ENCODE results near the gene BEND2. TPM values are rescaled to one million over a fixed set of nuclear protein-coding genes. Genes with fewer than 3 reads are reported as not detected.

Gene BEND2
- total RNA-seq (2021; fragmentation: NEBNext Ultra II Directional; extraction: Animal tissue kit (Norgen Biotek cat#: 25700)) (not detected in 2 replicates), polyA plus RNA-seq (2011; rRNA removed) (not detected in 2 replicates), polyA minus RNA-seq (2011; rRNA and poly(A)+ RNA removed) (not detected in 2 replicates)
- not detected for polyA plus RNA-seq (2011; cell fraction: cytosol; rRNA removed)
- polyA plus RNA-seq (2011; cell fraction: nucleus; rRNA removed) = not detected
- not detected in 4 replicates for polyA plus RNA-seq (2012, experiment 1 of 2)
- polyA plus RNA-seq (2012, experiment 2 of 2) = not detected
- not detected for polyA plus RNA-seq (2013, experiment 1 of 2)
- not detected for polyA plus RNA-seq (2013, experiment 2 of 2)
- not detected for polyA minus RNA-seq (2011; cell fraction: cytosol; rRNA and poly(A)+ RNA removed)
- not detected for polyA minus RNA-seq (2011; cell fraction: nucleus; rRNA and poly(A)+ RNA removed)
- long read RNA-seq, experiment 1 = 0 reads
- long read RNA-seq, experiment 2 = 0 reads

GRCh38 chrX:18220786-18221185, at the start of gene BEND2:
Gene BEND2, minus strand, starts transcription at chrX:18220886. Its CDS starts 136 bp downstream, at chrX:18220750.
- FAIRE-seq (no peak), DNase-seq (ENCODE audit: low read depth in 1 of 2, low spot score in 2 of 2) (no peak)
- no peak within 1 kb of the TSS for H2AFZ ChIP-seq (ENCODE audit: low read length)
- H3K36me3 ChIP-seq (ENCODE audit: control insufficient read depth in 2 of 4, insufficient read depth in 4 of 4, low read length in 3 of 4) = no peaks in the 10 kb centered on the region
- no peak within 1 kb of the TSS for H3K4me2 ChIP-seq (ENCODE audit: insufficient read depth in 1 of 2, low read depth in 2 of 2, low read length in 2 of 2)
- no peak within 1 kb of the TSS for H2BK20ac ChIP-seq (ENCODE audit: low read length)
- no peaks in the 10 kb centered on the region for H4K20me1 ChIP-seq (replicated peaks in 1 of 2; ENCODE audit: control insufficient read depth in 1 of 2, insufficient read depth in 2 of 2, low read length in 2 of 2)
- no peaks in the 10 kb centered on the region for H3K23me2 ChIP-seq (ENCODE audit: low read depth, low read length)
- no peak within 1 kb of the TSS for H2BK5ac ChIP-seq (ENCODE audit: low read depth, low read length)
- WGBS, 2 experiments (ENCODE audit: extremely low coverage in 1 of 2, insufficient coverage in 1 of 2, insufficient read length in 1 of 2, insufficient replicate concordance in 2 of 2, low coverage in 1 of 2, low lambda C conversion rate in 2 of 2, missing lambda C conversion rate in 1 of 2) = 96% methylated on average over 11 of the region's 19 CpGs; no CpG with 5 or more reads in 1 of the 2 experiments
- H3K4me1 ChIP-seq (replicated peaks in 1 of 4; ENCODE audit: control insufficient read depth in 3 of 4, insufficient read depth in 4 of 4, low read length in 3 of 4) = no peaks in the 10 kb centered on the region
- H3K14ac ChIP-seq (ENCODE audit: insufficient read length) = no peak within 1 kb of the TSS
- H3K4me3 ChIP-seq (ENCODE audit: extremely low read depth in 1 of 4, insufficient read depth in 2 of 4, low read depth in 3 of 4, low read length in 4 of 4) = no peak within 1 kb of the TSS
- H3K4ac ChIP-seq (replicated peaks; ENCODE audit: insufficient read length, low read depth, low read length) = no peak within 1 kb of the TSS
- TF ChIP-seq PHF8 (conservative IDR thresholded peaks at IDR 0.05; ENCODE audit: low read depth, low read length) (no peak), SRF (IDR thresholded peaks at IDR 0.05; ENCODE audit: low read depth, low read length) (no peak), TAF1 (IDR thresholded peaks at IDR 0.05; ENCODE audit: low read depth, low read length) (no peak), GTF2F1 (IDR thresholded peaks at IDR 0.05; ENCODE audit: borderline replicate concordance, low read depth, low read length) (no peak), SP4 (IDR thresholded peaks at IDR 0.05; ENCODE audit: low read length) (no peak)
- H4K5ac ChIP-seq (ENCODE audit: insufficient read length, low read depth, low read length) = no peak within 1 kb of the TSS
- no peak within 1 kb of the TSS for H2AK5ac ChIP-seq (ENCODE audit: low read depth, low read length)
- H3K9me3 ChIP-seq (ENCODE audit: insufficient read depth in 2 of 2, low read depth in 1 of 2, low read length in 1 of 2) = peaks cover 0 to 4% of the 10 kb centered on the region in 2 experiments; a peak in 1 of 4 replicates
- no peaks in the 10 kb centered on the region for H3K27me3 ChIP-seq (replicated peaks in 1 of 4; ENCODE audit: control insufficient read depth in 3 of 4, extremely low read depth in 1 of 4, insufficient read depth in 3 of 4, low read length in 3 of 4)
- POLR2A ChIA-PET (ENCODE audit: partially characterized antibody) = no interaction called here
- no peak within 1 kb of the TSS for H2BK12ac ChIP-seq (ENCODE audit: low read depth, low read length)
- H3K56ac ChIP-seq (replicated peaks; ENCODE audit: insufficient read length, low read depth, low read length) = no peak within 1 kb of the TSS
- no peak within 1 kb of the TSS for H3K27ac ChIP-seq (ENCODE audit: low read depth, low read length)
- no peak within 1 kb of the TSS for H3K18ac ChIP-seq (ENCODE audit: extremely low read depth, low read length)
- no peak within 1 kb of the TSS for H3K23ac ChIP-seq (ENCODE audit: insufficient read length)
- no peak within 1 kb of the TSS for H3K9ac ChIP-seq (replicated peaks in 1 of 4; ENCODE audit: extremely low read depth in 1 of 4, low read depth in 3 of 4, low read length in 3 of 4)
- no peaks in the 10 kb centered on the region for H3K79me1 ChIP-seq (ENCODE audit: low read depth, low read length)
- H2BK15ac ChIP-seq (ENCODE audit: low read length) = no peak within 1 kb of the TSS
- H4K8ac ChIP-seq (ENCODE audit: extremely low read depth, insufficient read depth, low read length) = no peak within 1 kb of the TSS
- no peaks in the 10 kb centered on the region for H3K79me2 ChIP-seq (ENCODE audit: control insufficient read depth in 1 of 2, insufficient read depth in 2 of 2, low read length in 2 of 2)
- H4K91ac ChIP-seq (replicated peaks; ENCODE audit: insufficient read length, low read length) = no peak within 1 kb of the TSS
- no peak within 1 kb of the TSS for H2BK120ac ChIP-seq (replicated peaks; ENCODE audit: low read depth, low read length)
- CTCF ChIA-PET (ENCODE audit: partially characterized antibody) = no interaction called here

Data from H1 (cell line).